Frontal cortex (tissue), 1 donor: ENCODE data around the gene FRS3. TPM values are rescaled to one million over a fixed set of nuclear protein-coding genes. Genes with fewer than 3 reads are reported as not detected.

Experiments used
- small RNA-seq: library from RNA; depleted of rRNA; stranded (forward); fragments of <200 nt; gene quantifications from one replicate; pipeline ENCODE3, GENCODE V24; 2014
- total RNA-seq: library from RNA; depleted of rRNA; stranded (reverse); fragments of >200 nt; gene quantifications from one replicate; pipeline ENCODE4 v1.2.3, GENCODE V29; 2014

Gene FRS3
- total RNA-seq, 1 donor from 2014 or later: 9.4 TPM

Small RNAs within 50 kb of the gene (small RNA-seq; reads per million reads assigned to genes)
- gene AL365205.2: not detected
- not detected for gene AL365205.3

Other genes with a start within 250 kb of the FRS3 start
- 0.82 TPM for gene FOXP4, start 233.5 kb downstream of the FRS3 start, total RNA-seq
- 11.4 TPM for gene MDFI, start 141.4 kb downstream of the FRS3 start, total RNA-seq
- 1.6 TPM for gene TFEB, start 44.3 kb downstream of the FRS3 start, total RNA-seq
- under 0.01 TPM for gene PGC, start 32.5 kb downstream of the FRS3 start, total RNA-seq
- gene PRICKLE4, start 882 bp upstream of the FRS3 start, total RNA-seq: 0.41 TPM
- gene TOMM6, start 7.8 kb upstream of the FRS3 start, total RNA-seq: 35.9 TPM
- gene USP49, start 115.5 kb upstream of the FRS3 start, total RNA-seq: 10.6 TPM
- gene MED20, start 141.2 kb upstream of the FRS3 start, total RNA-seq: 16.7 TPM
- gene BYSL, start 141.6 kb upstream of the FRS3 start, total RNA-seq: 14.7 TPM
- 12.6 TPM for gene CCND3, start 161.9 kb upstream of the FRS3 start, total RNA-seq